Hepatocyte (in vitro differentiated cells): ENCODE results near the gene CEP55. TPM values are rescaled to one million over a fixed set of nuclear protein-coding genes. Genes with fewer than 3 reads are reported as not detected.

Experiments
- DNase-seq: peaks from one replicate; pipeline ENCODE4 v3.0.0-alpha.2; 2016; ENCODE audit warnings: low spot score
- H2AFZ ChIP-seq: fragments of 200-600 bp; sonication (generic); 2 replicates; pipeline ENCODE4 v1.6.0; 2016; ENCODE audit warnings: antibody characterized with exemption, mild to moderate bottlenecking
- H3K27ac ChIP-seq: fragments of 200-600 bp; sonication (generic); 2 replicates; pipeline ENCODE4 v1.5.1; 2016; ENCODE audit warnings: mild to moderate bottlenecking
- H3K27me3 ChIP-seq: fragments of 200-600 bp; sonication (generic); 2 replicates; pipeline ENCODE4 v1.6.1; 2016
- H3K36me3 ChIP-seq: fragments of 200-600 bp; sonication (generic); replicated peaks from 2 replicates; pipeline ENCODE4 v1.5.1; 2016; ENCODE audit warnings: low read depth; ENCODE audit not compliant: insufficient read depth
- H3K4me1 ChIP-seq: fragments of 200-600 bp; sonication (generic); 2 replicates; pipeline ENCODE4 v1.5.1; 2016; ENCODE audit warnings: mild to moderate bottlenecking, moderate library complexity; ENCODE audit not compliant: insufficient read depth
- H3K4me2 ChIP-seq: fragments of 200-600 bp; sonication (generic); 2 replicates; pipeline ENCODE4 v1.6.0; 2016
- H3K4me3 ChIP-seq: fragments of 200-600 bp; sonication (generic); 2 replicates; pipeline ENCODE4 v1.5.1; 2016; ENCODE audit warnings: mild to moderate bottlenecking
- H3K79me2 ChIP-seq: fragments of 200-600 bp; sonication (generic); 2 replicates; pipeline ENCODE4 v1.6.0; 2017; ENCODE audit warnings: mild to moderate bottlenecking
- H3K9me2 ChIP-seq: fragments of 200-600 bp; sonication (generic); replicated peaks from 2 replicates; pipeline ENCODE4 v1.6.0; 2017; ENCODE audit warnings: mild to moderate bottlenecking; ENCODE audit not compliant: insufficient read depth
- H3K9me3 ChIP-seq: fragments of 200-600 bp; sonication (generic); 2 replicates; pipeline ENCODE4 v1.5.1; 2016; ENCODE audit warnings: low read depth, mild to moderate bottlenecking
- H4K20me1 ChIP-seq: fragments of 200-600 bp; sonication (generic); 2 replicates; pipeline ENCODE4 v1.6.0; 2016; ENCODE audit warnings: mild to moderate bottlenecking; ENCODE audit not compliant: insufficient read depth, poor library complexity, severe bottlenecking
- CTCF ChIP-seq: fragments of 200-600 bp; sonication (generic); IDR thresholded peaks from 2 replicates; pipeline ENCODE4 v1.5.1; 2016; ENCODE audit warnings: antibody characterized with exemption, mild to moderate bottlenecking; ENCODE audit not compliant: poor library complexity
- EZH2 ChIP-seq: fragments of 200-600 bp; sonication (generic); IDR thresholded peaks from 2 replicates; pipeline ENCODE4 v1.6.1; 2016; ENCODE audit warnings: antibody characterized with exemption, mild to moderate bottlenecking, borderline replicate concordance
- EZH2phosphoT487 ChIP-seq: fragments of 200-600 bp; sonication (generic); IDR thresholded peaks from one replicate; pipeline ENCODE4 v1.6.1; 2018; ENCODE audit warnings: antibody characterized with exemption, mild to moderate bottlenecking, low read depth, moderate library complexity; ENCODE audit not compliant: unreplicated experiment, severe bottlenecking
- WGBS: methylation state at CpG from one replicate; pipeline ENCODE4 v1.1.6; 2016; ENCODE audit warnings: low lambda C conversion rate; ENCODE audit errors: missing lambda C conversion rate; 5-methylcytosine and 5-hydroxymethylcytosine counted together
- polyA plus RNA-seq: library from polyadenylated mRNA; unstranded; fragments of >200 nt; fragmentation: Nextera tagmentation; extraction: Ambion mirVana; gene quantifications from 2 replicates; pipeline ENCODE4 v1.2.1, GENCODE V29; 2016
- total RNA-seq: library from RNA; depleted of rRNA; stranded (reverse); fragments of >200 nt; gene quantifications from 2 replicates; pipeline ENCODE4 v1.2.3, GENCODE V29; 2014

CEP55 gene
- total and polyA plus RNA-seq, 2 experiments from 2014 or later, result 4.0 to 5.4 TPM

- H3K9me3 ChIP-seq, result no peaks in the 10 kb centered on the region
Measured at GRCh38 chr10:93505075-93505474, 8.7 kb downstream of the CEP55 start.

GRCh38 chr10:93509816-93510215 is 13.4 kb downstream of the CEP55 start:
- Histone ChIP-seq H3K36me3 (no peaks in the 10 kb centered on the region), H3K9me2 (no peaks in the 10 kb centered on the region), H3K27ac (no peak overlapping the region), H3K9me3 (no peaks in the 10 kb centered on the region), H3K4me2 (no peak overlapping the region), H4K20me1 (no peaks in the 10 kb centered on the region), H3K27me3 (no peaks in the 10 kb centered on the region), H2AFZ (no peak overlapping the region), H3K4me3 (no peak overlapping the region), H3K79me2 (no peaks in the 10 kb centered on the region), H3K4me1 (no peaks in the 10 kb centered on the region)
- 96% methylated on average over 8 of the region's 8 CpGs for WGBS
- TF ChIP-seq EZH2phosphoT487 (no peak), CTCF (no peak), EZH2 (no peak)
- no peak for DNase-seq

More at GRCh38 chr10:93505075-93505474, 8.7 kb downstream of the CEP55 start:
- no peaks in the 10 kb centered on the region for H3K36me3 ChIP-seq
- no peaks in the 10 kb centered on the region for H3K9me2 ChIP-seq
- no peak overlapping the region for H2AFZ ChIP-seq
- H3K27me3 ChIP-seq, result no peaks in the 10 kb centered on the region
- no peaks in the 10 kb centered on the region for H4K20me1 ChIP-seq
- no peaks in the 10 kb centered on the region for H3K4me1 ChIP-seq
- H3K79me2 ChIP-seq, result no peaks in the 10 kb centered on the region
- DNase-seq, result no peak
- TF ChIP-seq CTCF, result no peak
- no peak for TF ChIP-seq EZH2phosphoT487
- no peak for TF ChIP-seq EZH2
- H3K4me3 ChIP-seq, result no peak overlapping the region
- no peak overlapping the region for H3K27ac ChIP-seq
- 94% methylated on average over 2 of the region's 2 CpGs for WGBS
- no peak overlapping the region for H3K4me2 ChIP-seq

GRCh38 chr10:93512565-93512964 is 16.2 kb downstream of the CEP55 start:
- no peaks in the 10 kb centered on the region for H3K79me2 ChIP-seq
- 90% methylated on average over 1 of the region's 1 CpG for WGBS
- no peaks in the 10 kb centered on the region for H3K36me3 ChIP-seq
- H3K4me2 ChIP-seq, result no peak overlapping the region
- no peaks in the 10 kb centered on the region for H3K27me3 ChIP-seq
- no peak for DNase-seq
- H3K9me3 ChIP-seq, result no peaks in the 10 kb centered on the region
- TF ChIP-seq EZH2phosphoT487 (no peak), CTCF (no peak), EZH2 (no peak)
- H3K4me3 ChIP-seq, result no peak overlapping the region
- no peaks in the 10 kb centered on the region for H3K9me2 ChIP-seq
- no peak overlapping the region for H3K27ac ChIP-seq
- H3K4me1 ChIP-seq, result no peaks in the 10 kb centered on the region
- H4K20me1 ChIP-seq, result no peaks in the 10 kb centered on the region
- H2AFZ ChIP-seq, result no peak overlapping the region

- no peak for DNase-seq
- TF ChIP-seq CTCF, result no peak
- no peak for TF ChIP-seq EZH2
- TF ChIP-seq EZH2phosphoT487, result no peak
- no peaks in the 10 kb centered on the region for H3K36me3 ChIP-seq
- no peak overlapping the region for H3K4me3 ChIP-seq
- H3K27ac ChIP-seq, result no peak overlapping the region
- H3K4me1 ChIP-seq, result no peaks in the 10 kb centered on the region
- H3K9me3 ChIP-seq, result no peaks in the 10 kb centered on the region
- H3K27me3 ChIP-seq, result no peaks in the 10 kb centered on the region
- WGBS, result 46% methylated on average over 1 of the region's 1 CpG
- no peaks in the 10 kb centered on the region for H4K20me1 ChIP-seq
- no peak overlapping the region for H3K4me2 ChIP-seq
- no peaks in the 10 kb centered on the region for H3K9me2 ChIP-seq
- H3K79me2 ChIP-seq, result no peaks in the 10 kb centered on the region
- no peak overlapping the region for H2AFZ ChIP-seq
Measured at GRCh38 chr10:93513091-93513490, 16.7 kb downstream of the CEP55 start.
